Measurements from ENCODE around the gene SLC12A2. TPM values are rescaled to one million over a fixed set of nuclear protein-coding genes. Genes with fewer than 3 reads are reported as not detected.

The SLC12A2 gene
- total and polyA plus RNA-seq, 2 of the 4 experiments (the other 2 are of a cell fraction) = 5.6 to 30.3 TPM

DNA sequence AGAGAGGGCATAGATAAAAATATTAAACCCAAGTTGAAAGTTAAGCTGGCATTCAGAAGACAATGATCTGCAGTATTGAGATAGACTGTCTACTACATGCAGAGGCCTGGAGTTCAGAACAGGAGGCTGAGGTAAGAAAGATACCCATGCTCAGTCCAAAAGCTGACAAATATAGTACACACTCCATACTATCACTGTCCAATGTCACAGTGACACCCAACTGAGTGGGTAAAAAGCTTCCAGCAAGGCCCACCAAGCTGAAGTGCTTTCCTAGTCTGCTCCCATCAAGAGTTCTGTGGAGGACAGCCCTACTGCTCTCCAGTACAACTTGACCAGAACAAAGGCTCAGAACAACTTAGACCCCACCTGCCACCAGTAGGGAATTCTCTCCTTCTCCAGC, 124.9 kb downstream of the SLC12A2 start:
- H4K20me1 ChIP-seq (ENCODE audit: insufficient read depth, low read length) = no peaks in the 10 kb centered on the region
- H3K27me3 ChIP-seq (ENCODE audit: control insufficient read depth, insufficient read depth, low read length) = no peaks in the 10 kb centered on the region
- ChIA-PET CTCF (no interaction called here), POLR2A (ENCODE audit: unreplicated experiment) (no interaction called here)
- no peak overlapping the region for H3K14ac ChIP-seq (replicated peaks; ENCODE audit: low read depth, low read length)
- no TSS peak for BruUV-seq (replicated peaks)
- H3K4me1 ChIP-seq (ENCODE audit: control insufficient read depth, insufficient read depth, low read length) = peaks cover 3% of the 10 kb centered on the region; the same call in 1 of the 2 replicates
- no peak overlapping the region for H4K91ac ChIP-seq (ENCODE audit: insufficient read depth, low read depth, low read length)
- H3K79me1 ChIP-seq (ENCODE audit: low read depth in 1 of 2, low read length in 2 of 2) = no peaks in the 10 kb centered on the region
- no peaks in the 10 kb centered on the region for H3K9me1 ChIP-seq (ENCODE audit: insufficient read depth, low read length)
- no peak overlapping the region for H3K9ac ChIP-seq (ENCODE audit: low read depth, low read length)
- intact Hi-C loops (cut with micrococcal nuclease) (loop anchor here (10.0 kb wide), 1 partner anchor 304 kb away; no protein-coding TSS in a partner anchor), dilution Hi-C loops (cut with HindIII; ENCODE audit: low sequenced_read_pairs, unreplicated experiment) (no loop called here), in situ Hi-C loops (cut with MboI; ENCODE audit: low sequenced_read_pairs) (loop anchor here (10.0 kb wide), 2 partner anchors 324 to 636 kb away; no protein-coding TSS in a partner anchor)
- H2BK5ac ChIP-seq (ENCODE audit: low read depth, low read length, poor library complexity, severe bottlenecking) = no peak overlapping the region
- H3K9me3 ChIP-seq (ENCODE audit: control insufficient read depth, insufficient read depth, low read length) = no peaks in the 10 kb centered on the region; the same call in 1 of the 2 replicates
- H4K5ac ChIP-seq (ENCODE audit: low read depth, low read length) = no peak overlapping the region
- no peak for DNase-seq
- no peak overlapping the region for H3K4me2 ChIP-seq (ENCODE audit: low read depth, low read length)
- H3K56ac ChIP-seq (ENCODE audit: extremely low read depth, insufficient read depth, low read length) = no peak overlapping the region
- no peak overlapping the region for H2BK20ac ChIP-seq (ENCODE audit: low read depth, low read length)
- H2BK15ac ChIP-seq (ENCODE audit: low read depth, low read length) = no peak overlapping the region
- no peak overlapping the region for H2BK120ac ChIP-seq (ENCODE audit: low read depth, low read length)
- no peak overlapping the region for H3K18ac ChIP-seq (ENCODE audit: low read depth, low read length)
- no peaks in the 10 kb centered on the region for H3K36me3 ChIP-seq (ENCODE audit: control insufficient read depth, insufficient read depth, low read length)
- no peak overlapping the region for H3K4me3 ChIP-seq (ENCODE audit: insufficient read depth, low read depth, low read length)
- no peak overlapping the region for H3K4ac ChIP-seq (ENCODE audit: low read depth, low read length)
- TF ChIP-seq POLR2A (IDR thresholded peaks at IDR 0.05; ENCODE audit: low read depth, low read length) (no peak), CHD1 (IDR thresholded peaks at IDR 0.05; ENCODE audit: low read depth, low read length) (no peak), RAD21 (IDR thresholded peaks at IDR 0.05; ENCODE audit: low read length) (no peak), NFE2L2 (IDR thresholded peaks at IDR 0.05; ENCODE audit: low read depth, low read length) (no peak), BHLHE40 (IDR thresholded peaks at IDR 0.05; ENCODE audit: low read depth, low read length) (no peak), CEBPB (IDR thresholded peaks at IDR 0.05; ENCODE audit: low read depth, low read length) (no peak), SMC3 (IDR thresholded peaks at IDR 0.05; ENCODE audit: low read depth, low read length) (no peak), MAFK (IDR thresholded peaks at IDR 0.05; ENCODE audit: low read depth, low read length) (no peak), RFX5 (IDR thresholded peaks at IDR 0.05; ENCODE audit: low read depth, low read length) (no peak), MXI1 (IDR thresholded peaks at IDR 0.05; ENCODE audit: borderline replicate concordance, low read depth, low read length) (no peak), FOS (IDR thresholded peaks at IDR 0.05; ENCODE audit: low read depth, low read length) (no peak), RCOR1 (IDR thresholded peaks at IDR 0.05; ENCODE audit: insufficient replicate concordance, low read length) (no peak), MAZ (IDR thresholded peaks at IDR 0.05; ENCODE audit: borderline replicate concordance, low read depth, low read length) (no peak)
- TF ChIP-seq, protein P1, sequence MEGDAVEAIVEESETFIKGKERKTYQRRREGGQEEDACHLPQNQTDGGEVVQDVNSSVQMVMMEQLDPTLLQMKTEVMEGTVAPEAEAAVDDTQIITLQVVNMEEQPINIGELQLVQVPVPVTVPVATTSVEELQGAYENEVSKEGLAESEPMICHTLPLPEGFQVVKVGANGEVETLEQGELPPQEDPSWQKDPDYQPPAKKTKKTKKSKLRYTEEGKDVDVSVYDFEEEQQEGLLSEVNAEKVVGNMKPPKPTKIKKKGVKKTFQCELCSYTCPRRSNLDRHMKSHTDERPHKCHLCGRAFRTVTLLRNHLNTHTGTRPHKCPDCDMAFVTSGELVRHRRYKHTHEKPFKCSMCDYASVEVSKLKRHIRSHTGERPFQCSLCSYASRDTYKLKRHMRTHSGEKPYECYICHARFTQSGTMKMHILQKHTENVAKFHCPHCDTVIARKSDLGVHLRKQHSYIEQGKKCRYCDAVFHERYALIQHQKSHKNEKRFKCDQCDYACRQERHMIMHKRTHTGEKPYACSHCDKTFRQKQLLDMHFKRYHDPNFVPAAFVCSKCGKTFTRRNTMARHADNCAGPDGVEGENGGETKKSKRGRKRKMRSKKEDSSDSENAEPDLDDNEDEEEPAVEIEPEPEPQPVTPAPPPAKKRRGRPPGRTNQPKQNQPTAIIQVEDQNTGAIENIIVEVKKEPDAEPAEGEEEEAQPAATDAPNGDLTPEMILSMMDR (conservative IDR thresholded peaks at IDR 0.05; ENCODE audit: low read depth, low read length) = no peak
- TF ChIP-seq, protein P2, sequence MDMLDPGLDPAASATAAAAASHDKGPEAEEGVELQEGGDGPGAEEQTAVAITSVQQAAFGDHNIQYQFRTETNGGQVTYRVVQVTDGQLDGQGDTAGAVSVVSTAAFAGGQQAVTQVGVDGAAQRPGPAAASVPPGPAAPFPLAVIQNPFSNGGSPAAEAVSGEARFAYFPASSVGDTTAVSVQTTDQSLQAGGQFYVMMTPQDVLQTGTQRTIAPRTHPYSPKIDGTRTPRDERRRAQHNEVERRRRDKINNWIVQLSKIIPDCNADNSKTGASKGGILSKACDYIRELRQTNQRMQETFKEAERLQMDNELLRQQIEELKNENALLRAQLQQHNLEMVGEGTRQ (IDR thresholded peaks at IDR 0.05; ENCODE audit: low read depth, low read length) = no peak
- TF ChIP-seq, protein P3, sequence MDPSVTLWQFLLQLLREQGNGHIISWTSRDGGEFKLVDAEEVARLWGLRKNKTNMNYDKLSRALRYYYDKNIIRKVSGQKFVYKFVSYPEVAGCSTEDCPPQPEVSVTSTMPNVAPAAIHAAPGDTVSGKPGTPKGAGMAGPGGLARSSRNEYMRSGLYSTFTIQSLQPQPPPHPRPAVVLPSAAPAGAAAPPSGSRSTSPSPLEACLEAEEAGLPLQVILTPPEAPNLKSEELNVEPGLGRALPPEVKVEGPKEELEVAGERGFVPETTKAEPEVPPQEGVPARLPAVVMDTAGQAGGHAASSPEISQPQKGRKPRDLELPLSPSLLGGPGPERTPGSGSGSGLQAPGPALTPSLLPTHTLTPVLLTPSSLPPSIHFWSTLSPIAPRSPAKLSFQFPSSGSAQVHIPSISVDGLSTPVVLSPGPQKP (IDR thresholded peaks at IDR 0.05; ENCODE audit: borderline replicate concordance, low read depth, low read length) = no peak
- no peak overlapping the region for H4K8ac ChIP-seq (ENCODE audit: low read depth in 2 of 2, low read length in 2 of 2)
- H3K27ac ChIP-seq (ENCODE audit: insufficient read depth, low read length) = no peak overlapping the region
- ATAC-seq (ENCODE audit: low read depth) = no peak
- no peak overlapping the region for H2AK5ac ChIP-seq (ENCODE audit: low read depth, low read length)
- H3K23ac ChIP-seq (ENCODE audit: low read depth, low read length) = no peak overlapping the region
- H2AFZ ChIP-seq (replicated peaks; ENCODE audit: low read length, poor library complexity) = no peak overlapping the region
- H2AK9ac ChIP-seq (replicated peaks; ENCODE audit: low read depth, low read length, poor library complexity) = no peak overlapping the region

All from IMR-90 (cell line).